OCI-LY7 (cell line): ENCODE data around the gene USP6.

ENCODE experiments used
- CTCF ChIP-seq: fragments of 200-600 bp; sonication (generic); conservative IDR thresholded peaks from 2 replicates; pipeline ENCODE4 v1.5.1; 2014; ENCODE audit warnings: mild to moderate bottlenecking, antibody characterized with exemption, low read length, moderate library complexity, mixed read lengths
- EZH2phosphoT487 ChIP-seq: fragments of 200-600 bp; sonication (generic); IDR thresholded peaks from 2 replicates; pipeline ENCODE4 v1.6.1; 2018; ENCODE audit warnings: low read depth, borderline replicate concordance, mild to moderate bottlenecking, mixed run types, antibody characterized with exemption, low read length, moderate library complexity, mixed read lengths

- TF ChIP-seq CTCF, result no peak
- TF ChIP-seq EZH2phosphoT487, result no peak
Measured at GRCh38 chr17:5164436-5164835, 48.6 kb downstream of the USP6 start.
